Prostate gland (tissue), 2 donors: ENCODE measurements around the gene SLC25A33.

Source experiments
- POLR2A ChIP-seq: fragments of 450-650 bp; IDR thresholded peaks from one replicate; pipeline ENCODE4 v1.6.1; 2016; ENCODE audit warnings: antibody characterized with exemption, mild to moderate bottlenecking
- POLR2AphosphoS5 ChIP-seq: sonication (generic); formaldehyde crosslinking; IDR thresholded peaks from one replicate; pipeline ENCODE4 v1.6.1; 2017; ENCODE audit warnings: antibody characterized with exemption
- TF ChIP-seq, protein P1 (sequence below), 4 experiments: fragments of 200-600 bp in 2 of 4; fragments of 450-650 bp in 2 of 4; sonication (generic) in 2 of 4; IDR thresholded peaks; 1 replicate in 3 of 4; 2 replicates in 1 of 4; pipeline ENCODE4 v1.5.1; 2016 to 2019; ENCODE audit warnings: antibody characterized with exemption in 4 of 4, mild to moderate bottlenecking in 2 of 4, moderate library complexity in 2 of 4

DNA sequence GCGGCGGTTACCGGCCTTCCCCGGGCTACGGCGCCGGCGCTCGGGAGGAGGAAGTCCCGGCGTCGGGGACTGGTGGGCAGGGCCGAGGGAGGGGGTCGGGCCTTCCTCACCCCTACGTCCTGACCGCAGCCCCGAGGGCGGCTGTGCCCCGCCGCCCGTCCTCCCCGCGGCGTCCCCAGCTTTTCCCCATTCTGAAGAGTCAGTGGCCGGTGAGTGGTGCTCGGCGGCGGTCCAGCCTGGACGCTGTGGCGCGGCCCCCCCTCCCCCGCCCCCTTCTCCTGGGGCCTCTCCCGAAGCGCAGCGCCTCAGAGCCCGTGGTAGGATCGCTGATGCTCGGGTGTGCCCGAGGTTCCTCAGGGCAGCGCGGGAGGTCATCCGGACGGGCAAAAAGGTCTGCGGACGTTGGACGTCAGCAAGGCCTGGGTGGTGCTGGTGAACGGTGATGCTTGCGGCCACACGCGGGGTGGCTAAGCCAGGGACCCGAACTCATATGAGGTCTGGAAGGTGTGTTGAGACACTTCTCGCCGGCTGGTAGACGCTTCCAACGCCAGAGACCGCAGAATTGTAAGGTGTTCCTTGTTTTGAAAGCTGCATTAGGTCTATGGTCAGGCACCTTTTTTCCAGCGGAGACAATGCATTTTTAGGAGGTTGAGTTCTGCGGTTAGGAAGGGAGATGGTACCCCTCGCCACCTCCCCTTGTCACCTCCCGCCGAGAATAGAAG lies 725 bp downstream of the SLC25A33 start:
- TF ChIP-seq, protein P1, sequence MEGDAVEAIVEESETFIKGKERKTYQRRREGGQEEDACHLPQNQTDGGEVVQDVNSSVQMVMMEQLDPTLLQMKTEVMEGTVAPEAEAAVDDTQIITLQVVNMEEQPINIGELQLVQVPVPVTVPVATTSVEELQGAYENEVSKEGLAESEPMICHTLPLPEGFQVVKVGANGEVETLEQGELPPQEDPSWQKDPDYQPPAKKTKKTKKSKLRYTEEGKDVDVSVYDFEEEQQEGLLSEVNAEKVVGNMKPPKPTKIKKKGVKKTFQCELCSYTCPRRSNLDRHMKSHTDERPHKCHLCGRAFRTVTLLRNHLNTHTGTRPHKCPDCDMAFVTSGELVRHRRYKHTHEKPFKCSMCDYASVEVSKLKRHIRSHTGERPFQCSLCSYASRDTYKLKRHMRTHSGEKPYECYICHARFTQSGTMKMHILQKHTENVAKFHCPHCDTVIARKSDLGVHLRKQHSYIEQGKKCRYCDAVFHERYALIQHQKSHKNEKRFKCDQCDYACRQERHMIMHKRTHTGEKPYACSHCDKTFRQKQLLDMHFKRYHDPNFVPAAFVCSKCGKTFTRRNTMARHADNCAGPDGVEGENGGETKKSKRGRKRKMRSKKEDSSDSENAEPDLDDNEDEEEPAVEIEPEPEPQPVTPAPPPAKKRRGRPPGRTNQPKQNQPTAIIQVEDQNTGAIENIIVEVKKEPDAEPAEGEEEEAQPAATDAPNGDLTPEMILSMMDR (IDR thresholded peaks at IDR 0.05), result no peak
- TF ChIP-seq POLR2AphosphoS5 (peak; percentile 38), POLR2A (no peak)
